ENCODE results near the gene PLA2G2D. TPM values are rescaled to one million over a fixed set of nuclear protein-coding genes. Genes with fewer than 3 reads are reported as not detected.

The PLA2G2D gene
- total and polyA plus RNA-seq, 2 of the 8 experiments (the other 6 are each of a cell fraction or from before 2014, with no cell fraction given), result not detected

- Histone ChIP-seq H2BK20ac (ENCODE audit: low read length) (no peak overlapping the region), H2BK5ac (ENCODE audit: low read depth, low read length) (no peak overlapping the region), H2BK15ac (ENCODE audit: low read length) (no peak overlapping the region), H3K23ac (ENCODE audit: insufficient read length) (no peak overlapping the region), H3K56ac (replicated peaks; ENCODE audit: insufficient read length, low read depth, low read length) (no peak overlapping the region), H3K9ac (replicated peaks in 1 of 4; ENCODE audit: extremely low read depth in 1 of 4, low read depth in 3 of 4, low read length in 3 of 4) (no peak overlapping the region), H4K20me1 (replicated peaks in 1 of 2; ENCODE audit: control insufficient read depth in 1 of 2, insufficient read depth in 2 of 2, low read length in 2 of 2) (no peaks in the 10 kb centered on the region), H3K14ac (ENCODE audit: insufficient read length) (no peak overlapping the region), H3K4me2 (ENCODE audit: insufficient read depth in 1 of 2, low read depth in 2 of 2, low read length in 2 of 2) (no peak overlapping the region), H3K27me3 (replicated peaks in 1 of 4; ENCODE audit: control insufficient read depth in 3 of 4, extremely low read depth in 1 of 4, insufficient read depth in 3 of 4, low read length in 3 of 4) (no peaks in the 10 kb centered on the region; a peak in 1 of 7 replicates), H3K4me3 (ENCODE audit: extremely low read depth in 1 of 4, insufficient read depth in 2 of 4, low read depth in 3 of 4, low read length in 4 of 4) (no peak overlapping the region), H3K79me1 (ENCODE audit: low read depth, low read length) (no peaks in the 10 kb centered on the region), H2AK5ac (ENCODE audit: low read depth, low read length) (no peak overlapping the region), H3K4me1 (replicated peaks in 1 of 4; ENCODE audit: control insufficient read depth in 3 of 4, insufficient read depth in 4 of 4, low read length in 3 of 4) (no peaks in the 10 kb centered on the region; a peak in 1 of 7 replicates), H3K23me2 (ENCODE audit: low read depth, low read length) (no peaks in the 10 kb centered on the region), H3K36me3 (ENCODE audit: control insufficient read depth in 2 of 4, insufficient read depth in 4 of 4, low read length in 3 of 4) (no peaks in the 10 kb centered on the region), H2BK12ac (ENCODE audit: low read depth, low read length) (no peak overlapping the region), H3K18ac (ENCODE audit: extremely low read depth, low read length) (no peak overlapping the region), H2BK120ac (replicated peaks; ENCODE audit: low read depth, low read length) (no peak overlapping the region), H4K5ac (ENCODE audit: insufficient read length, low read depth, low read length) (no peak overlapping the region), H3K79me2 (ENCODE audit: control insufficient read depth in 1 of 2, insufficient read depth in 2 of 2, low read length in 2 of 2) (no peaks in the 10 kb centered on the region), H2AFZ (ENCODE audit: low read length) (no peak overlapping the region), H3K9me3 (ENCODE audit: insufficient read depth in 2 of 2, low read depth in 1 of 2, low read length in 1 of 2) (peaks cover 7 to 12% of the 10 kb centered on the region in 2 experiments), H4K8ac (ENCODE audit: extremely low read depth, insufficient read depth, low read length) (no peak overlapping the region), H4K91ac (replicated peaks; ENCODE audit: insufficient read length, low read length) (no peak overlapping the region), H3K4ac (replicated peaks; ENCODE audit: insufficient read length, low read depth, low read length) (no peak overlapping the region), H3K27ac (ENCODE audit: low read depth, low read length) (no peak overlapping the region)
- DNase-seq (ENCODE audit: low read depth in 1 of 2, low spot score in 2 of 2) (no peak), FAIRE-seq (no peak)
- ChIA-PET POLR2A (ENCODE audit: partially characterized antibody) (no interaction called here), CTCF (ENCODE audit: partially characterized antibody) (interaction anchor here (0.7 to 2.5 kb wide), 7 partner anchors 10 to 76 kb away, joined by 3 to 8 read pairs (median 3); no protein-coding TSS in a partner anchor)
- TF ChIP-seq ATF2 (IDR thresholded peaks at IDR 0.05; ENCODE audit: low read length) (no peak), SAP30 (IDR thresholded peaks at IDR 0.05; ENCODE audit: insufficient read depth, insufficient replicate concordance, low read length) (no peak), EGR1 (IDR thresholded peaks at IDR 0.05; ENCODE audit: borderline replicate concordance, low read depth, low read length) (no peak), BRCA1 (IDR thresholded peaks at IDR 0.05; ENCODE audit: low read depth, low read length) (no peak), CHD1 (IDR thresholded peaks at IDR 0.05; ENCODE audit: low read depth, low read length) (no peak), SP4 (IDR thresholded peaks at IDR 0.05; ENCODE audit: low read length) (no peak), CHD2 (IDR thresholded peaks at IDR 0.05; ENCODE audit: low read length) (no peak), POLR2AphosphoS5 (IDR thresholded peaks at IDR 0.05; ENCODE audit: low read depth, low read length) (no peak), POU5F1 (IDR thresholded peaks at IDR 0.05; ENCODE audit: low read depth, low read length) (no peak), SUZ12 (IDR thresholded peaks at IDR 0.05; ENCODE audit: low read length) (no peak), MAX (IDR thresholded peaks at IDR 0.05) (no peak), PHF8 (conservative IDR thresholded peaks at IDR 0.05; ENCODE audit: low read depth, low read length) (no peak), CREB1 (IDR thresholded peaks at IDR 0.05) (no peak)
- 98% methylated on average over 6 of the region's 6 CpGs; no CpG with 5 or more reads in 1 of the 2 experiments for WGBS, 2 experiments (ENCODE audit: extremely low coverage in 1 of 2, insufficient coverage in 1 of 2, insufficient read length in 1 of 2, insufficient replicate concordance in 2 of 2, low coverage in 1 of 2, low lambda C conversion rate in 2 of 2, missing lambda C conversion rate in 1 of 2)
Measured at GRCh38 chr1:20090641-20091040, 28.7 kb downstream of the PLA2G2D start.
